Measurements from ENCODE around the gene KMT5B. TPM values are rescaled to one million over a fixed set of nuclear protein-coding genes. Genes with fewer than 3 reads are reported as not detected.

Gene KMT5B
- total and polyA plus RNA-seq, 10 of the 15 experiments (the other 5 are each of a cell fraction or from before 2014, with no cell fraction given) = 4.7 to 21.8 (median 18.0) TPM

DNA sequence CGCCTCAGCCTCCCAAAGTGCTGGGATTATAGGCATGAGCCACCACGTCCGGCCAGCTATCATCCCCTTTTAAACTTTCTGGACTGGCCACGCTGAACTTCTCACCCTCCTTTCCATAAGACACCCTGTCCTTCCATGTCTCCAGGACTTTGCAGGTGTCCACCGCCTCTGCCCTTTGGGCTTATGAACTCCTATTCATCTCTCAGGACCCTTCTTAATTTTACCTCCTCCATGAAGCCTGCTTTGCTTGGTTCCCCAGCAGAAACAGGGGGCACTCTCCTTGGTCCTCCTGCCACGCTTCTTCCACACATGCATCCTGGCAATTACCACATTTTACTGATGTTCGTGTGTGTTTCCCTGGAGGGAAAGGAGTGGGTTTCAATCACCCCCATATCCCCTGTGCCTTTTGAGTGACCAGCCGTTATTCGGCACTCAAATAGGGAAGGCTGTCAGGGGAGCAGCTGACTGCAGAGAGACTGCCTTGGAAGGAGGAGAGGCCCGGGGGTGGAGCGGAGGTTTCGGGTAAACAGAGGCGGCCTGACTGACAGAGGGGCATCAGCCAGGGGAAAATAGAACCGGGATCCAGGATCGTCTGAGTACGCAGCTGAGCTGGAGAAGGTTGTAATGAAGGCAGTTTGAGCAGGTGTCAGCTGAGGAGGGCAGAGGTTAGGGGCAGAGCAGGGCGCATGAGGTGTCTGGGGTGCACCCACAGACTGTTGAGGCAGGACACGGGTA is 64.9 kb downstream of the KMT5B start:
- POLR2A ChIA-PET = no interaction called here

DNA sequence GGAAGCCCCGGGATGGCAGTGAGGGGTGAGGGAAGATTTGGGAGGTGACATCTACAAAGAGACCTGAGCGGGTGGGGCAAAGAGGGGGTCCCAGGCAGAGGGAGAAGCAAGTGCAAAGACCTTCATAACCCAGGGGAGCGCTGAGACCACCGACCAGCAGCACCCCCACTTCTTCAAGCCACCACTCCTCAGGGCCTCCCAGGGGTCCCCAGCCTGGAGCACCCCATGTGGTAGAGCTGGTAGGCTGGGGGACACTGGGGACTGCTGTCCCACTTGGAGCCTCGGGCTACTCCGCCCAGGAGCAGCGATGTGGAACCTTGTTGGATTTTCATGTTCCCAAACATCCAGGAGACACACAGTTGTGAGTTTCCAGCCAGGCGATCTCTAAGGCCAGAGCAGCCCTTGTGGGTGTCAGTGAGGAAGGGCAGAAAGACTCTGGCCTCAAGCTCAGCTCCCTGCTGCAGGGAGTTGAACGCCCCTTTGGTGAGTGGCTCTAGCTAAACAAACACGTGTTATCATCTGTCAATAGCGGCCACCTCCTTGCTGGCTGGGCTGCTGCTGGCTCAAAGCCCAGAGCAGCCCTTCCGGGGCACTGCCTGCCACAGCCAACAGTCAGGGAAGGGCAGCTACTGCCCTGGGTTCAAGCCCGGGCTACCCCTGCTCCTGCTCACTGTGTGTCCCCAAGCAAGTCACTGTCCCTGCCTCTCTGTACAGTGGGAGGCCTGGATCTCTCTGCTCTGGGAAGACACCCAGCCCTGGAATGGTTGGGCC is 66.2 kb downstream of the KMT5B start:
- in situ Hi-C loops (cut with MboI) = no loop called here
- SMC1A ChIA-PET (ENCODE audit: uncharacterized antibody, unreplicated experiment) = no interaction called here
- CTCF ChIA-PET = interaction anchor here (2.0 kb wide), 1 partner anchor 59 kb away, joined by 5 read pairs; no protein-coding TSS in a partner anchor
- RAD21 ChIA-PET (ENCODE audit: unreplicated experiment) = no interaction called here
- Histone ChIP-seq H3K27me3 (replicated peaks in 1 of 2; ENCODE audit: control insufficient read depth in 2 of 2, insufficient read depth in 2 of 2, low read length in 1 of 2) (no peaks in the 10 kb centered on the region), H3K9ac (ENCODE audit: control insufficient read depth, insufficient read depth, low read length) (no peak overlapping the region), H3K27ac (ENCODE audit: control insufficient read depth, insufficient read depth) (no peak overlapping the region), H2AFZ (ENCODE audit: control insufficient read depth, low read depth, low read length) (no peak overlapping the region), H4K20me1 (ENCODE audit: control insufficient read depth, insufficient read depth) (no peaks in the 10 kb centered on the region), H3K36me3 (ENCODE audit: control insufficient read depth in 2 of 2, insufficient read depth in 2 of 2, low read length in 1 of 2) (no peaks in the 10 kb centered on the region), H3K4me2 (ENCODE audit: control insufficient read depth, insufficient read depth) (no peak overlapping the region), H3K4me1 (ENCODE audit: control insufficient read depth, insufficient read depth, low read length) (peaks cover 6% of the 10 kb centered on the region), H3K79me2 (ENCODE audit: control insufficient read depth, insufficient read depth, low read length) (no peaks in the 10 kb centered on the region), H3K4me3 (no peak overlapping the region), H3K9me3 (replicated peaks; ENCODE audit: control insufficient read depth, insufficient read depth, low read length) (no peaks in the 10 kb centered on the region)
- no peak for DNase-seq (ENCODE audit: low read depth, low spot score)
- intact Hi-C loops (cut with micrococcal nuclease; ENCODE audit: unreplicated experiment) = no loop called here
- ATAC-seq = no peak; the same call in 1 of the 3 replicates
- no peak for FAIRE-seq
- POLR2A ChIA-PET = interaction anchor here (0.6 kb wide), 1 partner anchor 86 kb away, joined by 8 read pairs; no protein-coding TSS in a partner anchor
- 52% methylated on average over 13 of the region's 13 CpGs for WGBS (ENCODE audit: insufficient coverage, insufficient replicate concordance, low lambda C conversion rate, missing lambda C conversion rate)
- no TSS peak for BruUV-seq (replicated peaks)
- TF ChIP-seq RAD21 (IDR thresholded peaks at IDR 0.05; ENCODE audit: insufficient read depth, low read depth, low read length) (no peak), PAX8 (IDR thresholded peaks at IDR 0.05) (no peak), RB1 (IDR thresholded peaks at IDR 0.05; ENCODE audit: borderline replicate concordance) (no peak), DPF2 (IDR thresholded peaks at IDR 0.05) (no peak), RELA (IDR thresholded peaks at IDR 0.05; ENCODE audit: borderline replicate concordance, partially characterized antibody) (no peak), RBBP5 (conservative IDR thresholded peaks at IDR 0.05) (no peak), NR2C1 (IDR thresholded peaks at IDR 0.05) (no peak), ETV6 (conservative IDR thresholded peaks at IDR 0.05 in 1 of 2, IDR thresholded peaks at IDR 0.05 in 1 of 2; ENCODE audit: borderline replicate concordance in 1 of 2, low read depth in 1 of 2) (no peak)
- TF ChIP-seq, protein P1, sequence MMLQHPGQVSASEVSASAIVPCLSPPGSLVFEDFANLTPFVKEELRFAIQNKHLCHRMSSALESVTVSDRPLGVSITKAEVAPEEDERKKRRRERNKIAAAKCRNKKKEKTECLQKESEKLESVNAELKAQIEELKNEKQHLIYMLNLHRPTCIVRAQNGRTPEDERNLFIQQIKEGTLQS (IDR thresholded peaks at IDR 0.05; ENCODE audit: borderline replicate concordance, extremely low read depth, low read depth, low read length) = no peak
- TF ChIP-seq, protein P2, sequence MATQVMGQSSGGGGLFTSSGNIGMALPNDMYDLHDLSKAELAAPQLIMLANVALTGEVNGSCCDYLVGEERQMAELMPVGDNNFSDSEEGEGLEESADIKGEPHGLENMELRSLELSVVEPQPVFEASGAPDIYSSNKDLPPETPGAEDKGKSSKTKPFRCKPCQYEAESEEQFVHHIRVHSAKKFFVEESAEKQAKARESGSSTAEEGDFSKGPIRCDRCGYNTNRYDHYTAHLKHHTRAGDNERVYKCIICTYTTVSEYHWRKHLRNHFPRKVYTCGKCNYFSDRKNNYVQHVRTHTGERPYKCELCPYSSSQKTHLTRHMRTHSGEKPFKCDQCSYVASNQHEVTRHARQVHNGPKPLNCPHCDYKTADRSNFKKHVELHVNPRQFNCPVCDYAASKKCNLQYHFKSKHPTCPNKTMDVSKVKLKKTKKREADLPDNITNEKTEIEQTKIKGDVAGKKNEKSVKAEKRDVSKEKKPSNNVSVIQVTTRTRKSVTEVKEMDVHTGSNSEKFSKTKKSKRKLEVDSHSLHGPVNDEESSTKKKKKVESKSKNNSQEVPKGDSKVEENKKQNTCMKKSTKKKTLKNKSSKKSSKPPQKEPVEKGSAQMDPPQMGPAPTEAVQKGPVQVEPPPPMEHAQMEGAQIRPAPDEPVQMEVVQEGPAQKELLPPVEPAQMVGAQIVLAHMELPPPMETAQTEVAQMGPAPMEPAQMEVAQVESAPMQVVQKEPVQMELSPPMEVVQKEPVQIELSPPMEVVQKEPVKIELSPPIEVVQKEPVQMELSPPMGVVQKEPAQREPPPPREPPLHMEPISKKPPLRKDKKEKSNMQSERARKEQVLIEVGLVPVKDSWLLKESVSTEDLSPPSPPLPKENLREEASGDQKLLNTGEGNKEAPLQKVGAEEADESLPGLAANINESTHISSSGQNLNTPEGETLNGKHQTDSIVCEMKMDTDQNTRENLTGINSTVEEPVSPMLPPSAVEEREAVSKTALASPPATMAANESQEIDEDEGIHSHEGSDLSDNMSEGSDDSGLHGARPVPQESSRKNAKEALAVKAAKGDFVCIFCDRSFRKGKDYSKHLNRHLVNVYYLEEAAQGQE (IDR thresholded peaks at IDR 0.05; ENCODE audit: low read depth, low read length) = no peak

More for the DNA sequence above, 64.9 kb downstream of the KMT5B start:
- ChIA-PET SMC1A (ENCODE audit: uncharacterized antibody, unreplicated experiment) (interaction anchor here (0.9 kb wide), 1 partner anchor 50 kb away, joined by 3 read pairs; no protein-coding TSS in a partner anchor), CTCF (interaction anchor here (0.6 to 2.0 kb wide), 2 partner anchors 38 to 58 kb away, joined by 3 to 5 read pairs; no protein-coding TSS in a partner anchor), RAD21 (ENCODE audit: unreplicated experiment) (no interaction called here)
- Histone ChIP-seq H2AFZ (ENCODE audit: control insufficient read depth, low read depth, low read length) (no peak overlapping the region), H3K27me3 (replicated peaks in 1 of 2; ENCODE audit: control insufficient read depth in 2 of 2, insufficient read depth in 2 of 2, low read length in 1 of 2) (no peaks in the 10 kb centered on the region), H3K4me2 (ENCODE audit: control insufficient read depth, insufficient read depth) (no peak overlapping the region), H4K20me1 (ENCODE audit: control insufficient read depth, insufficient read depth) (no peaks in the 10 kb centered on the region), H3K27ac (ENCODE audit: control insufficient read depth, insufficient read depth) (no peak overlapping the region), H3K36me3 (ENCODE audit: control insufficient read depth in 2 of 2, insufficient read depth in 2 of 2, low read length in 1 of 2) (no peaks in the 10 kb centered on the region), H3K4me3 (no peak overlapping the region), H3K9ac (ENCODE audit: control insufficient read depth, insufficient read depth, low read length) (no peak overlapping the region), H3K4me1 (ENCODE audit: control insufficient read depth, insufficient read depth, low read length) (no peaks in the 10 kb centered on the region), H3K79me2 (ENCODE audit: control insufficient read depth, insufficient read depth, low read length) (no peaks in the 10 kb centered on the region), H3K9me3 (replicated peaks; ENCODE audit: control insufficient read depth, insufficient read depth, low read length) (no peaks in the 10 kb centered on the region)
- in situ Hi-C loops (cut with MboI) (no loop called here), intact Hi-C loops (cut with micrococcal nuclease; ENCODE audit: unreplicated experiment) (no loop called here)
- no peak for FAIRE-seq
- no TSS peak for BruUV-seq (replicated peaks)
- no peak for DNase-seq (ENCODE audit: low read depth, low spot score)
- WGBS (ENCODE audit: insufficient coverage, insufficient replicate concordance, low lambda C conversion rate, missing lambda C conversion rate) = 52% methylated on average over 18 of the region's 18 CpGs
- ATAC-seq = no peak
- TF ChIP-seq SIX5 (IDR thresholded peaks at IDR 0.05; ENCODE audit: low read depth, low read length, severe bottlenecking) = no peak
- TF ChIP-seq CHD2 (IDR thresholded peaks at IDR 0.05; ENCODE audit: borderline replicate concordance, low read depth, low read length) = no peak
- TF ChIP-seq ZZZ3 (IDR thresholded peaks at IDR 0.05; ENCODE audit: control insufficient read depth, insufficient read length, low read depth) = no peak
